Endothelial cell of umbilical vein (primary cell): Measurements from ENCODE around the gene TMTC1. TPM values are rescaled to one million over a fixed set of nuclear protein-coding genes. Genes with fewer than 3 reads are reported as not detected.

Experiments
- BruUV-seq: library from RNA; stranded (reverse); fragments of 400-500 nt; replicated peaks from 2 replicates; lab custom pipeline; 2021; lab: Mats Ljungman, UMichigan
- CTCF ChIA-PET: fragments of 300-600, 350-600 bp; sonication (Branson Sonifier 250); formaldehyde crosslinking; loops from one replicate; lab custom pipeline; 2021; ENCODE audit warnings: antibody characterized with exemption, inconsistent platforms; lab: Charles Lee
- POLR2A ChIA-PET: fragments of 300-600, 350-600 bp; sonication (Branson Sonifier 250); formaldehyde crosslinking; loops from one replicate; lab custom pipeline; 2021; ENCODE audit warnings: antibody characterized with exemption, inconsistent platforms; lab: Charles Lee
- DNase-seq: peaks from one replicate; pipeline ENCODE4 v3.0.0-alpha.2; 2011; ENCODE audit warnings: low read depth, low spot score
- FAIRE-seq: peaks from 2 replicates; lab custom pipeline; 2011; peaks lifted over from hg19 to GRCh38; lab: Jason Lieb, UNC
- H2AFZ ChIP-seq: 2 replicates; pipeline ENCODE4 v1.6.0; 2012; ENCODE audit warnings: low read depth, low read length, control low read depth, inconsistent platforms
- H3K27ac ChIP-seq: 2 replicates; pipeline ENCODE4 v1.5.1; 2011; ENCODE audit warnings: low read depth, mild to moderate bottlenecking, control low read depth, low read length, moderate library complexity; ENCODE audit not compliant: insufficient read depth
- H3K27me3 ChIP-seq, 2 experiments: 2 replicates each; pipeline versions ENCODE4 v1.6.0 to v1.6.1; 2011; ENCODE audit warnings: low read length in 2 of 2, mixed read lengths in 1 of 2; ENCODE audit not compliant: control insufficient read depth in 2 of 2, insufficient read depth in 2 of 2
- H3K36me3 ChIP-seq, 2 experiments: 2 replicates in 1 of 2; 3 replicates in 1 of 2; pipeline ENCODE4 v1.5.1; 2011; ENCODE audit warnings: low read length in 2 of 2, mild to moderate bottlenecking in 1 of 2, moderate library complexity in 1 of 2; ENCODE audit not compliant: control insufficient read depth in 2 of 2, insufficient read depth in 2 of 2; ENCODE audit errors: extremely low read depth in 1 of 2
- H3K4me1 ChIP-seq: 3 replicates; pipeline ENCODE4 v1.5.1; 2011; ENCODE audit warnings: mild to moderate bottlenecking, low read length; ENCODE audit not compliant: control insufficient read depth, insufficient read depth; ENCODE audit errors: extremely low read depth
- H3K4me2 ChIP-seq: 2 replicates; pipeline ENCODE4 v1.6.1; 2011; ENCODE audit warnings: low read length, control low read depth, mixed read lengths; ENCODE audit not compliant: insufficient read depth
- H3K4me3 ChIP-seq, 3 experiments: fragments of 200-600 bp in 1 of 3; sonication (generic), shearing (Covaris generic) in 1 of 3; replicated peaks in 1 of 3; 2 replicates each; pipeline ENCODE4 v1.5.1; 2011 to 2016; ENCODE audit warnings: control low read depth in 3 of 3, low read length in 3 of 3, mild to moderate bottlenecking in 2 of 3, inconsistent platforms in 1 of 3, low read depth in 1 of 3, moderate library complexity in 1 of 3; ENCODE audit not compliant: insufficient read depth in 1 of 3
- H3K79me2 ChIP-seq: 2 replicates; pipeline ENCODE4 v1.6.0; 2012; ENCODE audit warnings: low read length, inconsistent platforms; ENCODE audit not compliant: control insufficient read depth, insufficient read depth
- H3K9ac ChIP-seq: replicated peaks from 2 replicates; pipeline ENCODE3; 2011; ENCODE audit warnings: low read length, control low read depth; ENCODE audit not compliant: insufficient read depth; ENCODE audit errors: extremely low read depth
- H3K9me1 ChIP-seq: replicated peaks from 3 replicates; pipeline ENCODE4 v1.6.0; 2011; ENCODE audit warnings: mild to moderate bottlenecking, low read length; ENCODE audit not compliant: control insufficient read depth, insufficient read depth; ENCODE audit errors: extremely low read depth
- H3K9me3 ChIP-seq: replicated peaks from 2 replicates; pipeline ENCODE4 v1.5.1; 2012; ENCODE audit warnings: low read length, inconsistent platforms; ENCODE audit not compliant: control insufficient read depth, insufficient read depth
- H4K20me1 ChIP-seq: replicated peaks from 2 replicates; pipeline ENCODE3; 2011; ENCODE audit warnings: mild to moderate bottlenecking, low read length; ENCODE audit not compliant: control insufficient read depth, insufficient read depth; ENCODE audit errors: extremely low read depth
- EZH2 ChIP-seq: IDR thresholded peaks from 2 replicates; pipeline ENCODE4 v1.6.1; 2012; ENCODE audit warnings: borderline replicate concordance, low read depth, mild to moderate bottlenecking, moderate library complexity, low read length, inconsistent platforms; ENCODE audit not compliant: severe bottlenecking
- FOS ChIP-seq: IDR thresholded peaks from 2 replicates; pipeline ENCODE4 v1.6.1; 2011; ENCODE audit warnings: mild to moderate bottlenecking, low read length, moderate library complexity, borderline replicate concordance; ENCODE audit not compliant: insufficient read depth
- GATA2 ChIP-seq: IDR thresholded peaks from 2 replicates; pipeline ENCODE4 v1.7.0; 2011; ENCODE audit warnings: low read depth, mild to moderate bottlenecking, moderate library complexity, mixed read lengths, low read length; ENCODE audit not compliant: insufficient read length, insufficient read depth
- JUN ChIP-seq: IDR thresholded peaks from 2 replicates; pipeline ENCODE4 v1.6.1; 2011; ENCODE audit warnings: borderline replicate concordance, low read depth; ENCODE audit not compliant: insufficient read length, insufficient read depth
- MAX ChIP-seq: IDR thresholded peaks from 2 replicates; pipeline ENCODE4 v1.6.1; 2011; ENCODE audit not compliant: insufficient read depth, insufficient read length
- MYC ChIP-seq: IDR thresholded peaks from one replicate; pipeline ENCODE4 v1.6.1; 2011; ENCODE audit warnings: mild to moderate bottlenecking, low read depth, low read length
- POLR2A ChIP-seq: IDR thresholded peaks from 2 replicates; pipeline ENCODE4 v1.6.1; 2012; ENCODE audit warnings: low read depth, mild to moderate bottlenecking, control low read depth, low read length
- POLR2AphosphoS5 ChIP-seq: IDR thresholded peaks from 2 replicates; pipeline ENCODE4 v1.6.1; 2012; ENCODE audit warnings: low read depth, mild to moderate bottlenecking, control low read depth, low read length, moderate library complexity; ENCODE audit not compliant: insufficient read depth
- dilution Hi-C: fragments of 300-500 bp; cut with MboI; formaldehyde crosslinking; loops from one replicate; pipeline ENCODE4 v1.15.0; 2019; ENCODE audit warnings: low sequenced_read_pairs; ENCODE audit not compliant: extremely low pct_ligation_motif_present
- intact Hi-C: fragments of 100-400 bp; cut with micrococcal nuclease; formaldehyde crosslinking; loops from one replicate; pipeline ENCODE4 v1.10.0; 2022
- polyA plus RNA-seq, 4 experiments: library from polyadenylated mRNA; depleted of rRNA in 3 of 4; stranded (reverse) in 3 of 4; unstranded in 1 of 4; fragments of >200 nt; gene quantifications; 2 replicates each; pipeline versions ENCODE4 v1.2.1 to v1.2.3, GENCODE V29; 2011 to 2012; ENCODE audit warnings: missing spikeins in 1 of 4
- total RNA-seq: library from RNA; stranded (reverse); gene quantifications from 2 replicates; pipeline ENCODE4 v1.2.3, GENCODE V29; 2021
- TF ChIP-seq, protein P1 (sequence below), 2 donors: IDR thresholded peaks; 1 replicate in 1 of 2; 2 replicates in 1 of 2; pipeline ENCODE4 v1.5.1; 2011; ENCODE audit warnings: low read length in 2 of 2, mild to moderate bottlenecking in 2 of 2, moderate library complexity in 2 of 2, control low read depth in 1 of 2, inconsistent platforms in 1 of 2, low read depth in 1 of 2; ENCODE audit not compliant: insufficient read depth in 1 of 2; ENCODE audit errors: extremely low read depth in 1 of 2

The TMTC1 gene
- total and polyA plus RNA-seq, 2 donors (not counting 3 experiments of a cell fraction or from before 2014, with no cell fraction given) = 5.4 to 5.9 TPM

DNA sequence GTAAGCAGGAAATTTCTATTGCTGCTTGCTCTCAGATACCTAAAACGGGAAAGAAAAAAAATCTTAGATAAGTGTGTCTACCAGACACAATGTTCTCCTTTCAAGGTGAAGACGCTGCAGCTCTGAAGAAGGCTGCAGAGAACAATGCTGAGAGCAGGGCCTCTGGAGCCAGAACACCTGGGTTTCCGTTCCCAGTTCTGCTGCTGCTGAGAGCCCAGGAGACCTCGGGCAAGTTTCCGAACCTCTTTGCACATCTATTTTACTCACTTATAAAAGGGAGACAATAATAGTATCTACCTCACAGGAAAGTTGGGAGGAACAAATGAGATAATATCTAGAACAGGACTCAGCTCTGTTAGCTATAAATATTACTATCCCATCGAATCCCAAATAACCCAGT is 122.9 kb downstream of the TMTC1 start:
- Histone ChIP-seq H2AFZ (no peak overlapping the region), H3K79me2 (no peaks in the 10 kb centered on the region), H3K9ac (no peak overlapping the region), H3K4me1 (no peaks in the 10 kb centered on the region), H3K4me3 (no peak overlapping the region), H3K27me3 (no peaks in the 10 kb centered on the region), H3K27ac (no peak overlapping the region), H3K9me3 (no peaks in the 10 kb centered on the region), H3K4me2 (no peak overlapping the region), H3K9me1 (no peaks in the 10 kb centered on the region), H3K36me3 (no peaks in the 10 kb centered on the region), H4K20me1 (no peaks in the 10 kb centered on the region)
- FAIRE-seq (no peak), DNase-seq (no peak)
- intact Hi-C loops (no loop called here), dilution Hi-C loops (no loop called here)
- ChIA-PET POLR2A (no interaction called here), CTCF (no interaction called here)
- no TSS peak for BruUV-seq
- TF ChIP-seq EZH2 = no peak
- no peak for TF ChIP-seq POLR2A

DNA sequence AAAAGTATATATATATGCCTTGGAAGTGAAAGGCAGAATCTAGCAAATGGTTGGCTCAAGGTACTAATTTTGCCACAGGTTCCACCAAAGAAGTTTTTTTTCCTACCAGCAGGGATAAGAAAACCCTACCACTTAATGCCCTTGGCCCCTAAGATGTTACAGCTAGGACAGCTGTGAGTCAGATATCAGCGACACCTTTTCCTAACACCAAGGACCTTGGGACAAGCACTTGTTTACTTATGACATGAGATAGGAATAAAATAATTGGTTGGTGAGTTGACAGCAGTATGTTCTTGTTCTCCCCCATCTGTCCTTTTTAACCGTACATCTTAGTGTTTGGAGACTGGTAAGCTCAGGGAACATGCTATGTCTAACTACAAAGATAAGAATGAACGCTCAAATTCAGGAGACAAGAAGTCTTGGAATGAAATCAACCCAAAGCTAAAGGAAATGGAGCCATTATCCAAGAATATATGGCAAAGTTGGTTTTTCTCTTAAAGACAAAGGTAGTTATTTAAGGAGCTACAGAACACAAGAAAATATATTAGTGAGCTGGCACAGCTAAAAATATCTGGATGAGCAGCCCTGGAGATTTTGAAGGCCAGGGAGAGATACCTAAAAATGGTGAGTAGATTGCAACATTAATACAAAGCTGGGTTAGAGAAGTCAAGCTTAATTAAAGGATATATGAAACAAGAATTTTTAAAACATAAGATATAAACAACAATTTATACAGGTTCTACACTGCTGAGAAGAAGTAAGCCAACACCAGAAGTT is 126.8 kb downstream of the TMTC1 start:
- Histone ChIP-seq H3K79me2 (no peaks in the 10 kb centered on the region), H3K27me3 (no peaks in the 10 kb centered on the region), H3K36me3 (no peaks in the 10 kb centered on the region), H4K20me1 (no peaks in the 10 kb centered on the region), H3K4me2 (no peak overlapping the region), H3K4me1 (no peaks in the 10 kb centered on the region), H3K9me1 (no peaks in the 10 kb centered on the region), H3K9ac (no peak overlapping the region), H3K9me3 (no peaks in the 10 kb centered on the region), H2AFZ (no peak overlapping the region), H3K27ac (no peak overlapping the region), H3K4me3 (no peak overlapping the region)
- POLR2A ChIA-PET = no interaction called here
- no peak for DNase-seq
- FAIRE-seq = no peak
- CTCF ChIA-PET = interaction anchor here (0.8 to 2.1 kb wide), 3 partner anchors 10 to 105 kb away, joined by 3 to 5 read pairs (median 3); no protein-coding TSS in a partner anchor
- BruUV-seq = no TSS peak
- TF ChIP-seq FOS = no peak
- TF ChIP-seq POLR2AphosphoS5 = no peak
- TF ChIP-seq GATA2 = no peak
- no peak for TF ChIP-seq EZH2
- TF ChIP-seq POLR2A = no peak
- TF ChIP-seq, protein P1, sequence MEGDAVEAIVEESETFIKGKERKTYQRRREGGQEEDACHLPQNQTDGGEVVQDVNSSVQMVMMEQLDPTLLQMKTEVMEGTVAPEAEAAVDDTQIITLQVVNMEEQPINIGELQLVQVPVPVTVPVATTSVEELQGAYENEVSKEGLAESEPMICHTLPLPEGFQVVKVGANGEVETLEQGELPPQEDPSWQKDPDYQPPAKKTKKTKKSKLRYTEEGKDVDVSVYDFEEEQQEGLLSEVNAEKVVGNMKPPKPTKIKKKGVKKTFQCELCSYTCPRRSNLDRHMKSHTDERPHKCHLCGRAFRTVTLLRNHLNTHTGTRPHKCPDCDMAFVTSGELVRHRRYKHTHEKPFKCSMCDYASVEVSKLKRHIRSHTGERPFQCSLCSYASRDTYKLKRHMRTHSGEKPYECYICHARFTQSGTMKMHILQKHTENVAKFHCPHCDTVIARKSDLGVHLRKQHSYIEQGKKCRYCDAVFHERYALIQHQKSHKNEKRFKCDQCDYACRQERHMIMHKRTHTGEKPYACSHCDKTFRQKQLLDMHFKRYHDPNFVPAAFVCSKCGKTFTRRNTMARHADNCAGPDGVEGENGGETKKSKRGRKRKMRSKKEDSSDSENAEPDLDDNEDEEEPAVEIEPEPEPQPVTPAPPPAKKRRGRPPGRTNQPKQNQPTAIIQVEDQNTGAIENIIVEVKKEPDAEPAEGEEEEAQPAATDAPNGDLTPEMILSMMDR (IDR thresholded peaks at IDR 0.05; ENCODE audit: extremely low read depth in 1 of 2, insufficient read depth in 1 of 2, low read depth in 1 of 2, low read length in 2 of 2) = no peak
- TF ChIP-seq JUN = no peak
- no peak for TF ChIP-seq MAX
- no peak for TF ChIP-seq MYC
- intact Hi-C loops (no loop called here), dilution Hi-C loops (no loop called here)
